Measurements from ENCODE around the gene SSH2.

The SSH2 gene

DNA sequence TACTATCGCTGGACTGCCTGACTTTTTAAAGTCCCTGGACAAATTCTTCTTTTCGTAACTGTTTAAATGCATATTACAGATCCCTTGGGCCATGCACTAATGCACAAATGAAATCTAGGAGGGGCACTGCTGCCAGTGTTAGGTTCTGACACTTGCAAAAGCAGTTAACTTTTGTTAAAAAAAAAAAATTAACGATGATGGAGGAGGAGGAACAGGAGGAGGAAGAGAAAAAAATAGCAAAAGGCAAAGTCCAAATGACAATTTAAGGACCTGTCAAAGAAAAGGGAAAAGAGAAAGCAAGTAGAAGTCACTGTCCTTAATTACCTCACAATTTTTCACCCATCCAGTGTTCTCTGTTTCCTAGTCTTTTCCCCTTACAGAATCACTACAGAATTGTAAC, 209.5 kb downstream of the SSH2 start (continued):
- TF ChIP-seq, protein P1, sequence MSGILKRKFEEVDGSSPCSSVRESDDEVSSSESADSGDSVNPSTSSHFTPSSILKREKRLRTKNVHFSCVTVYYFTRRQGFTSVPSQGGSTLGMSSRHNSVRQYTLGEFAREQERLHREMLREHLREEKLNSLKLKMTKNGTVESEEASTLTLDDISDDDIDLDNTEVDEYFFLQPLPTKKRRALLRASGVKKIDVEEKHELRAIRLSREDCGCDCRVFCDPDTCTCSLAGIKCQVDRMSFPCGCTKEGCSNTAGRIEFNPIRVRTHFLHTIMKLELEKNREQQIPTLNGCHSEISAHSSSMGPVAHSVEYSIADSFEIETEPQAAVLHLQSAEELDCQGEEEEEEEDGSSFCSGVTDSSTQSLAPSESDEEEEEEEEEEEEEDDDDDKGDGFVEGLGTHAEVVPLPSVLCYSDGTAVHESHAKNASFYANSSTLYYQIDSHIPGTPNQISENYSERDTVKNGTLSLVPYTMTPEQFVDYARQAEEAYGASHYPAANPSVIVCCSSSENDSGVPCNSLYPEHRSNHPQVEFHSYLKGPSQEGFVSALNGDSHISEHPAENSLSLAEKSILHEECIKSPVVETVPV (CRISPR knock-in tag; IDR thresholded peaks at IDR 0.05) = no peak
- TF ChIP-seq ZFP3 (CRISPR knock-in tag; IDR thresholded peaks at IDR 0.05) = no peak
- TF ChIP-seq, protein P2, sequence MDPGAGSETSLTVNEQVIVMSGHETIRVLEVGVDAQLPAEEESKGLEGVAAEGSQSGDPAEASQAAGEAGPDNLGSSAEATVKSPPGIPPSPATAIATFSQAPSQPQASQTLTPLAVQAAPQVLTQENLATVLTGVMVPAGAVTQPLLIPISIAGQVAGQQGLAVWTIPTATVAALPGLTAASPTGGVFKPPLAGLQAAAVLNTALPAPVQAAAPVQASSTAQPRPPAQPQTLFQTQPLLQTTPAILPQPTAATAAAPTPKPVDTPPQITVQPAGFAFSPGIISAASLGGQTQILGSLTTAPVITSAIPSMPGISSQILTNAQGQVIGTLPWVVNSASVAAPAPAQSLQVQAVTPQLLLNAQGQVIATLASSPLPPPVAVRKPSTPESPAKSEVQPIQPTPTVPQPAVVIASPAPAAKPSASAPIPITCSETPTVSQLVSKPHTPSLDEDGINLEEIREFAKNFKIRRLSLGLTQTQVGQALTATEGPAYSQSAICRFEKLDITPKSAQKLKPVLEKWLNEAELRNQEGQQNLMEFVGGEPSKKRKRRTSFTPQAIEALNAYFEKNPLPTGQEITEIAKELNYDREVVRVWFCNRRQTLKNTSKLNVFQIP (CRISPR knock-in tag; IDR thresholded peaks at IDR 0.05; ENCODE audit: borderline replicate concordance, low read depth) = no peak
- TF ChIP-seq PPARA (CRISPR knock-in tag; IDR thresholded peaks at IDR 0.05; ENCODE audit: borderline replicate concordance) = no peak

DNA sequence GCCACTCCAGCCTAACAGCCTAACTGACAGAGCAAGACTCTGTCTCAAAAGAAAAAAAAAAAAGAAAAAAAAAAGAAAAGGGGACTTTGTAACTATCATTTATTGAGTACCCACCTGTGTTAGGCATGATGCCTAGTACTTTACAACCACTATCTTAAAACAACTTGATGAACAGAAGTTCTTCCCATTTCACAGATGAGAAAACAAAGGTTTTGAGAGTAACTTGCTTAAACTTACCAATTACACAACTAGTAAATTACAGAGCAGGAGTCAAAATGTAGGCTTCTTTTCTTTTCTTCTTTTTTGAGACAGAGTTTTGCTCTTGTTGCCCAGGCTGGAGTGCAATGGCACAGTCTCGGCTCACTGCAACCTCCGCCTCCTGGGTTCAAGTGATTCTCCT, 210.6 kb downstream of the SSH2 start:
- no peak for ATAC-seq
- no peak for TF ChIP-seq CSDC2 (CRISPR knock-in tag; IDR thresholded peaks at IDR 0.05)
- no peak for TF ChIP-seq RARB (CRISPR knock-in tag; IDR thresholded peaks at IDR 0.05)
- no peak for TF ChIP-seq ZC3H10 (CRISPR knock-in tag; IDR thresholded peaks at IDR 0.05)
- no peak for TF ChIP-seq GLIS3 (CRISPR knock-in tag; IDR thresholded peaks at IDR 0.05)
- TF ChIP-seq, protein P2 (CRISPR knock-in tag; IDR thresholded peaks at IDR 0.05; ENCODE audit: borderline replicate concordance, low read depth) = no peak
- TF ChIP-seq ZFP3 (CRISPR knock-in tag; IDR thresholded peaks at IDR 0.05) = no peak
- TF ChIP-seq BACH2 (CRISPR knock-in tag; IDR thresholded peaks at IDR 0.05; ENCODE audit: borderline replicate concordance) = no peak
- TF ChIP-seq ZNF70 (CRISPR knock-in tag; IDR thresholded peaks at IDR 0.05) = no peak

DNA sequence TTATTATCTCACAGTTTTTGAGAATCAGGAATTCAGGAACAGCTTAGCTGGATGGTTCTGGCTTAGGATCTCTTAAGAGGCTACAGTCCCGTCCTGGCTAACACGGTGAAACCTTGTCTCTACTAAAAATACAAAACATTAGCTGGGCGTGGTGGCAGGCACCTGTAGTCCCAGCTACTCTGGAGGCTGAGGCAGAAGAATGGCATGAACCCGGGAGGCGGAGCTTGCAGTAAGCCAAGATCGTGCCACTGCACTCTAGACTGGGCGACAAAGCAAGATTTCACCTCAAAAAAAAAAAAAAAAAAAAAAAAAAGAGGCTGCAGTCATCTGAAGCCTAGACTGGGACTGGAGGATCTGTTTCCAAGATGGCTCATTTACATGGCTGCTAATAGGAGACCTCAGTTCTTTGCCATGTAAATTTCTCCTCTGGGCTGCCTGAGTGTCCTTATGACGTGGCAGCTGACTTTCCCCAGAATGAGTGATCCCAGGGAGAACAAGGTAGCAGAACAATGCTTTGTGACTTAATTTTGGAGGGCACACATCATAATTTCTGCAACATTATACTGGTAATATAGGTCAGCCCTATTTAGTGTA, 211.5 kb downstream of the SSH2 start:
- no peak for TF ChIP-seq ARNTL (CRISPR knock-in tag; IDR thresholded peaks at IDR 0.05; ENCODE audit: borderline replicate concordance, low read depth)
- no peak for TF ChIP-seq PPARA (CRISPR knock-in tag; IDR thresholded peaks at IDR 0.05; ENCODE audit: borderline replicate concordance)
- TF ChIP-seq OSR1 (CRISPR knock-in tag; IDR thresholded peaks at IDR 0.05) = no peak
- ATAC-seq = no peak

DNA sequence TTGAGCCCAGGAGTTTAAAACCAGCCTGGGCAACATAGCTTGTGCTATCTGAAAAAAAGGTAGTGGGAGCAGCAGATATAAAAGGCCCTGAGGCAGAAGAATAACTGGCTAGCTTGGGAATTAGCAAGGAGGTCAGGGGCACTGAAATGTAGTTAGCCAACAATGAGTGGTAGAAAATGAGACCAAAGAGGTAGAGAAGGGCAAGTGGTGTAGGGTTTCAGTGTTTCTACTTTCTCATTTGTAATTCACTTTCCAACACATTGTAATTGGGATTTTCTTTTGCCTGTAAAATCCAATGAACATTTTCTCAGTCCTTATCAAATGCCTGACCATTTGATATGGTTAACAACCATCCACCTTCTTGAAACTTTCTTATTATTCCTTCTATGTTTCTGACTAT, 212.2 kb downstream of the SSH2 start:
- TF ChIP-seq PPARA (CRISPR knock-in tag; IDR thresholded peaks at IDR 0.05; ENCODE audit: borderline replicate concordance) (no peak), ZFP30 (CRISPR knock-in tag; IDR thresholded peaks at IDR 0.05) (no peak), TCF4 (CRISPR knock-in tag; IDR thresholded peaks at IDR 0.05; ENCODE audit: borderline replicate concordance) (no peak), RARB (CRISPR knock-in tag; IDR thresholded peaks at IDR 0.05) (no peak), ZNF565 (CRISPR knock-in tag; conservative IDR thresholded peaks at IDR 0.05; ENCODE audit: low read depth) (no peak), SNAI2 (CRISPR knock-in tag; IDR thresholded peaks at IDR 0.05) (no peak), TOX (CRISPR knock-in tag; IDR thresholded peaks at IDR 0.05; ENCODE audit: borderline replicate concordance) (no peak)
- TF ChIP-seq, protein P2 (CRISPR knock-in tag; IDR thresholded peaks at IDR 0.05; ENCODE audit: borderline replicate concordance, low read depth) = no peak
- TF ChIP-seq, protein P1 (CRISPR knock-in tag; IDR thresholded peaks at IDR 0.05) = no peak
- ATAC-seq = no peak

DNA sequence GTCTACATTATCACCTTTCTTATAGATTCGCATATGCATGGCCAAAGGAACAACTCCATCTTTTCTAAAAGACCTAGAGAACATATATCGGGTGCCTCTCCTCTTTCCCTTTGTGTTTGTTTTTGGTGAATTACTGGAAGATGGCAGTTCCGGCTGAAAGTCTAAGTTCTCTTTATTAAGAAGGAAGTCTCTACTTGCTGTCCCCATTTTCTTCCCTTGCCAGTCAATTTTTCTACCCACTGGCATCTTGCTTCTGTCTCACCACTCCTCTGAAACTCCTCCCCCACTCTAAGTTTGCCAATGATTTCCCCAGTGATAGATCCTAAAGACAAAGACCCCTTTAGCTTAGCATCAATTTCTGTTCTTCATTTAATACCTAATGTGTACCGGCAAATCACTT, 213.5 kb downstream of the SSH2 start:
- ATAC-seq = no peak
- TF ChIP-seq, protein P2 (CRISPR knock-in tag; IDR thresholded peaks at IDR 0.05; ENCODE audit: borderline replicate concordance, low read depth) = no peak
- no peak for TF ChIP-seq ZFP3 (CRISPR knock-in tag; IDR thresholded peaks at IDR 0.05)
